SK-N-SH (cell line): ENCODE data around the gene MSI1.
"Not testable (repeated sequence)": the region's sequence is repeated elsewhere in the genome, so short reads cannot be mapped to it uniquely, and the experiment has no call there.

ENCODE experiments used
- RCOR1 ChIP-seq: fragments of 150-350 bp; IDR thresholded peaks from 2 replicates; pipeline ENCODE4 v1.6.1; 2017; ENCODE audit warnings: antibody characterized with exemption, low read length
- TEAD4 ChIP-seq: IDR thresholded peaks from 2 replicates; pipeline ENCODE4 v1.4.0; 2012; ENCODE audit warnings: mild to moderate bottlenecking, borderline replicate concordance; ENCODE audit not compliant: insufficient read depth
- TF ChIP-seq, protein P1 (sequence below): fragments of 200-600 bp; sonication (generic); IDR thresholded peaks from 2 replicates; pipeline ENCODE4 v1.6.1; 2017; ENCODE audit warnings: antibody characterized with exemption, mild to moderate bottlenecking, moderate library complexity
- TF ChIP-seq, protein P2 (sequence below): IDR thresholded peaks from 2 replicates; pipeline ENCODE4 v1.4.0; 2012; ENCODE audit warnings: low read depth

DNA sequence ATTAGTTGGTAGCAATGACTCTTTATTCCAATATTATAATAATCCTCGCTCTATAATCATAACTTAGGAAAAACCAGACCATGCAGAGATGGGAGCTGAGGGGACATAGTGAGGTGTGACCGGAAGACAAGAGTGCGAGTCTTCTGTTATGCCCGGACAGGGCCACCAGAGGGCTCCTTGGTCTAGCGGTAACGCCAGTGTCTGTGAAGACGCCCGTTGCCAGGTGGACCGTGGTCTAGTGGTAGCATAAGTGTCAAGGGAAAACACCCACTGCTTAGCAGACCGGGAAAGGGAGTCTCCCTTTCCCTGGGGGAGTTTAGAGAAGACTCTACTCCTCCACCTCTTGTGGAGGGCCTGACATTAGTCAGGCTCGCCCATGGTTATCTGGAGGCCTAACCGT lies 33.5 kb downstream of the MSI1 start:
- TF ChIP-seq, protein P1, sequence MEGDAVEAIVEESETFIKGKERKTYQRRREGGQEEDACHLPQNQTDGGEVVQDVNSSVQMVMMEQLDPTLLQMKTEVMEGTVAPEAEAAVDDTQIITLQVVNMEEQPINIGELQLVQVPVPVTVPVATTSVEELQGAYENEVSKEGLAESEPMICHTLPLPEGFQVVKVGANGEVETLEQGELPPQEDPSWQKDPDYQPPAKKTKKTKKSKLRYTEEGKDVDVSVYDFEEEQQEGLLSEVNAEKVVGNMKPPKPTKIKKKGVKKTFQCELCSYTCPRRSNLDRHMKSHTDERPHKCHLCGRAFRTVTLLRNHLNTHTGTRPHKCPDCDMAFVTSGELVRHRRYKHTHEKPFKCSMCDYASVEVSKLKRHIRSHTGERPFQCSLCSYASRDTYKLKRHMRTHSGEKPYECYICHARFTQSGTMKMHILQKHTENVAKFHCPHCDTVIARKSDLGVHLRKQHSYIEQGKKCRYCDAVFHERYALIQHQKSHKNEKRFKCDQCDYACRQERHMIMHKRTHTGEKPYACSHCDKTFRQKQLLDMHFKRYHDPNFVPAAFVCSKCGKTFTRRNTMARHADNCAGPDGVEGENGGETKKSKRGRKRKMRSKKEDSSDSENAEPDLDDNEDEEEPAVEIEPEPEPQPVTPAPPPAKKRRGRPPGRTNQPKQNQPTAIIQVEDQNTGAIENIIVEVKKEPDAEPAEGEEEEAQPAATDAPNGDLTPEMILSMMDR, result peak; percentile 56
- TF ChIP-seq RCOR1, TEAD4: not testable (repeated sequence)
- TF ChIP-seq, protein P2, sequence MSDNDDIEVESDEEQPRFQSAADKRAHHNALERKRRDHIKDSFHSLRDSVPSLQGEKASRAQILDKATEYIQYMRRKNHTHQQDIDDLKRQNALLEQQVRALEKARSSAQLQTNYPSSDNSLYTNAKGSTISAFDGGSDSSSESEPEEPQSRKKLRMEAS, result not testable (repeated sequence)
